K562 (cell line): Measurements from ENCODE around the gene CD68. TPM values are rescaled to one million over a fixed set of nuclear protein-coding genes. Genes with fewer than 3 reads are reported as not detected.
A peak's percentile ranks its signal among the peaks of the same experiment; 100 is the strongest.

Experiments used
- AFF4 ChIP-seq: sonication (generic); formaldehyde crosslinking; IDR thresholded peaks from 2 replicates; pipeline ENCODE4 v1.8.0; 2023; ENCODE audit warnings: mild to moderate bottlenecking, missing genetic modification reagents
- CHD1 ChIP-seq: fragments of 200-600 bp; sonication (generic); IDR thresholded peaks from one replicate; pipeline ENCODE4 v1.6.1; 2012; ENCODE audit warnings: mild to moderate bottlenecking, moderate library complexity, low read length, inconsistent platforms
- KDM4B ChIP-seq, 2 experiments: fragments of 450-650 bp in 1 of 2; sonication (generic) in 1 of 2; IDR thresholded peaks; 2 replicates each; pipeline ENCODE4 v1.6.1; 2016 to 2017; ENCODE audit warnings: borderline replicate concordance in 2 of 2, antibody characterized with exemption in 1 of 2, low read depth in 1 of 2, mild to moderate bottlenecking in 1 of 2
- NR2C2 ChIP-seq, 2 experiments: fragments of 200-800 bp in 1 of 2; sonication (Bioruptor generic) in 1 of 2; sonication (generic) in 1 of 2; formaldehyde crosslinking in 1 of 2; IDR thresholded peaks; 2 replicates each; pipeline versions ENCODE4 v1.6.1 to v1.8.0; 2016 to 2022; ENCODE audit warnings: mild to moderate bottlenecking in 1 of 2, missing compliant biosample characterization in 1 of 2, missing genetic modification characterization in 1 of 2, missing genetic modification reagents in 1 of 2
- PHB ChIP-seq: fragments of 250-450 bp; sonication (Bioruptor Pico); IDR thresholded peaks from 2 replicates; pipeline ENCODE4 v1.5.0; 2021
- RBM15 ChIP-seq: fragments of 200-400 bp; formaldehyde crosslinking; IDR thresholded peaks from 2 replicates; pipeline ENCODE4 v1.6.1; 2018; ENCODE audit warnings: mild to moderate bottlenecking, low read length, moderate library complexity; ENCODE audit not compliant: insufficient read depth
- RUNX1 ChIP-seq: sonication (generic); IDR thresholded peaks from 2 replicates; pipeline ENCODE4 v1.6.1; 2016; ENCODE audit warnings: antibody characterized with exemption, low read depth
- SMARCE1 ChIP-seq: fragments of 450-650 bp; IDR thresholded peaks from 2 replicates; pipeline ENCODE4 v1.7.1; 2016; ENCODE audit warnings: mild to moderate bottlenecking
- ZNF395 ChIP-seq: fragments of 200-800 bp; sonication (Bioruptor generic); IDR thresholded peaks from 2 replicates; pipeline ENCODE4 v1.6.1; 2017; ENCODE audit warnings: missing genetic modification characterization, missing compliant biosample characterization
- polyA plus RNA-seq, 8 experiments: library from polyadenylated mRNA; depleted of rRNA in 4 of 8; stranded (reverse) in 5 of 8; unstranded in 3 of 8; fragments of >200 nt; fragmentation: Nextera tagmentation in 2 of 8; fragmentation: Illumina TruSeq in 1 of 8; extraction: Ambion mirVana in 2 of 8; extraction: Trizol in 1 of 8; gene quantifications; 2 replicates each; pipeline versions ENCODE4 v1.2.1 to v1.2.3, GENCODE V29; 2011 to 2014; ENCODE audit warnings: inconsistent platforms in 1 of 8, missing spikeins in 1 of 8
- total RNA-seq, 7 experiments: library from RNA; depleted of rRNA in 6 of 7; stranded (reverse); fragments of >200 nt in 6 of 7; fragmentation: Illumina TruSeq in 2 of 7; extraction: Trizol in 2 of 7; gene quantifications; 2 replicates each; pipeline versions ENCODE4 v1.2.1 to v1.2.3, GENCODE V29; 2011 to 2021; ENCODE audit warnings: low replicate concordance in 1 of 7
- TF ChIP-seq, protein P1 (sequence below): fragments of 450-650 bp; IDR thresholded peaks from 2 replicates; pipeline ENCODE4 v1.6.1; 2017; ENCODE audit warnings: mild to moderate bottlenecking, moderate library complexity
- TF ChIP-seq, protein P2 (sequence below): sonication (generic); formaldehyde crosslinking; IDR thresholded peaks from 2 replicates; pipeline ENCODE4 v1.8.0; 2022; ENCODE audit warnings: missing genetic modification reagents, mild to moderate bottlenecking, moderate library complexity, borderline replicate concordance

The CD68 gene
- total and polyA plus RNA-seq, 9 of the 15 experiments (the other 6 are each of a cell fraction or from before 2014, with no cell fraction given), result 28.2 to 89.8 (median 37.7) TPM

DNA sequence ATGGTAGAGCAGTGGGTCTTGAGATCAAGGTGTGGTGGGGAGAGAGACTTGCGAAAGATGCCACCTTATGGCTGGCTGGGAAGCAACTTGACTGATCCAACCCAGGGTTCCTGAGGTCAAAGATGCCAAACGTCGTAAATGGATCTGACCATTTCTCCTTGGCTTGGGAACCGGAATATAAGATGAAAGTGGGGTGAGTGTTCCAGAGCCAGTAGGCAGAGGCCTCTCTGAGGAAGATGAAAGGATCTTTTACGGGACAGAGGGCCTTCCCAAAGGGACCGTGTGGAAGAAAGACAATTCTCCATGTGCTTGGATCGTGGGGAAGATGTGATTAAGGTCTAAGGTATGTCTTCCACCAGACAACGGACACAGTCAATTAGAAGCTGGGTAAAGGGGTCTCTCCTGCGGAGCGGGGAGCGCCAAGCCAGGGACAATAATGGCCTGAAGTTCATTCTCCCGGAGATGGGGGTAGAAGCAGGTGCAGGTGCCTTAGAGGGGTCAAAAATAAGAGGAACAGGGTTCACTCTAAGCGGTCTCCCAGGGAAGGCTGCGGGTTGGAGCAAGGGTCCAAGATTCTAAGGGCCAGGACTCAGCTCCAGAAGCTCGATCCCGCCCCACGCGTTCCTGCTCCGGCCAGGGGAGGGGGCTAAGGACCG, 34.5 kb downstream of the CD68 start (continued):
- no peak for TF ChIP-seq AFF4 (CRISPR knock-in tag)
- no peak for TF ChIP-seq RBM15
- TF ChIP-seq, protein P1, sequence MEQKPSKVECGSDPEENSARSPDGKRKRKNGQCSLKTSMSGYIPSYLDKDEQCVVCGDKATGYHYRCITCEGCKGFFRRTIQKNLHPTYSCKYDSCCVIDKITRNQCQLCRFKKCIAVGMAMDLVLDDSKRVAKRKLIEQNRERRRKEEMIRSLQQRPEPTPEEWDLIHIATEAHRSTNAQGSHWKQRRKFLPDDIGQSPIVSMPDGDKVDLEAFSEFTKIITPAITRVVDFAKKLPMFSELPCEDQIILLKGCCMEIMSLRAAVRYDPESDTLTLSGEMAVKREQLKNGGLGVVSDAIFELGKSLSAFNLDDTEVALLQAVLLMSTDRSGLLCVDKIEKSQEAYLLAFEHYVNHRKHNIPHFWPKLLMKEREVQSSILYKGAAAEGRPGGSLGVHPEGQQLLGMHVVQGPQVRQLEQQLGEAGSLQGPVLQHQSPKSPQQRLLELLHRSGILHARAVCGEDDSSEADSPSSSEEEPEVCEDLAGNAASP, result no peak
- TF ChIP-seq ZNF395 (CRISPR knock-in tag), result no peak
- TF ChIP-seq NR2C2 (CRISPR knock-in tag; IDR thresholded peaks at IDR 0.05), result no peak
- 0 out of 2 replicates have a peak, but pooled peaks have one; percentile 4 for TF ChIP-seq NR2C2 (tag; IDR thresholded peaks at IDR 0.05)
- TF ChIP-seq SMARCE1, result 0 out of 2 replicates have a peak, but pooled peaks have one; percentile 49
- peak; percentile 39 for TF ChIP-seq CHD1
- no peak for TF ChIP-seq PHB (CRISPR knock-in tag)
- TF ChIP-seq KDM4B (IDR thresholded peaks at IDR 0.05; ENCODE audit: borderline replicate concordance in 2 of 2, low read depth in 1 of 2), result no peak
- TF ChIP-seq, protein P2, sequence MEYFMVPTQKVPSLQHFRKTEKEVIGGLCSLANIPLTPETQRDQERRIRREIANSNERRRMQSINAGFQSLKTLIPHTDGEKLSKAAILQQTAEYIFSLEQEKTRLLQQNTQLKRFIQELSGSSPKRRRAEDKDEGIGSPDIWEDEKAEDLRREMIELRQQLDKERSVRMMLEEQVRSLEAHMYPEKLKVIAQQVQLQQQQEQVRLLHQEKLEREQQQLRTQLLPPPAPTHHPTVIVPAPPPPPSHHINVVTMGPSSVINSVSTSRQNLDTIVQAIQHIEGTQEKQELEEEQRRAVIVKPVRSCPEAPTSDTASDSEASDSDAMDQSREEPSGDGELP (CRISPR knock-in tag), result no peak
- TF ChIP-seq RUNX1, result no peak
